Measurements from ENCODE around the gene C2orf69. TPM values are rescaled to one million over a fixed set of nuclear protein-coding genes. Genes with fewer than 3 reads are reported as not detected.

C2orf69 gene
- total RNA-seq, 1 donor, result 19.7 TPM

DNA sequence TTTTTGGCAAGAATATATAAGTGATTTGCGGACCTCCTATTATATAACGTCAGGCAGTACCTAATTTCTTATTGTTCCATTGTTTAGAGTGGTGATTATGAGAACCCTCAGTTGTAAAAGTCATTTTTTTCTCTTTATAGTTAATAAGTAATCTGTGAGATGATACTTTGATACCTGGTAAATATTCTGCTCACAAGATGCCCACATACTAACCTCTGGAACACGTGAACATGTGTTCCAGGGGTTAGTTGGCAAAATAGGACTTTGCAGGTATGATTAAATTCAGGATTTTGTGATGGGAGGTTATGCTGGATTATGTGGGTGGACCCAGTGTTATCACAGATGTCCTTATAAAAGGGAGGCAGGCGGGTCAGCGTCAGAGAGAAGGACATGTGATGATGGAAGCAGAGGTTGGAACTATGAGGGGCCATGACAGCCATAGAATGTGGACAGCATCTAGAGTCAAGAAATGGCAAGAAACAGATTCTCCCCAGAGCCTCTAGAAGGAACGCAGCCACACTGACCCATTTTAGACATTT lies 61.1 kb downstream of the C2orf69 start:
- no peaks in the 10 kb centered on the region for H3K27me3 ChIP-seq (ENCODE audit: insufficient read depth, low read length)
- no peaks in the 10 kb centered on the region for H3K4me1 ChIP-seq (ENCODE audit: insufficient read depth, low read length)
- no peaks in the 10 kb centered on the region for H3K9me3 ChIP-seq (ENCODE audit: low read depth, low read length)
- no peak overlapping the region for H3K4me3 ChIP-seq (ENCODE audit: low read length)

GRCh38 chr2:199973703-199974102 lies 62.6 kb downstream of the C2orf69 start:
- Histone ChIP-seq H3K9me3 (ENCODE audit: low read depth, low read length) (no peaks in the 10 kb centered on the region), H3K4me1 (ENCODE audit: insufficient read depth, low read length) (no peaks in the 10 kb centered on the region), H3K27me3 (ENCODE audit: insufficient read depth, low read length) (no peaks in the 10 kb centered on the region), H3K4me3 (ENCODE audit: low read length) (no peak overlapping the region)

GRCh38 chr2:199975273-199975895 lies 64.3 kb downstream of the C2orf69 start:
- Histone ChIP-seq H3K4me1 (ENCODE audit: insufficient read depth, low read length) (no peaks in the 10 kb centered on the region), H3K27me3 (ENCODE audit: insufficient read depth, low read length) (no peaks in the 10 kb centered on the region), H3K4me3 (ENCODE audit: low read length) (no peak overlapping the region), H3K9me3 (ENCODE audit: low read depth, low read length) (no peaks in the 10 kb centered on the region)

Other genes starting within 250 kb of the C2orf69 start
- gene FTCDNL1, start 60.1 kb upstream of the C2orf69 start, total RNA-seq, result 1.7 TPM
- gene TYW5, start 44.2 kb downstream of the C2orf69 start, total RNA-seq, result 23.1 TPM
- gene MAIP1, start 44.3 kb downstream of the C2orf69 start, total RNA-seq, result 50.9 TPM

Measured in mononuclear cell (primary cell).